Neural cell (in vitro differentiated cells): ENCODE data around the gene TENT4A.

ENCODE experiments used
- CTCF ChIP-seq: fragments of 450-650 bp; IDR thresholded peaks from 2 replicates; pipeline ENCODE4 v1.5.1; 2014; ENCODE audit warnings: antibody characterized with exemption, mild to moderate bottlenecking, moderate library complexity; ENCODE audit not compliant: poor library complexity, severe bottlenecking
- EP300 ChIP-seq: fragments of 450-650 bp; conservative IDR thresholded peaks from 2 replicates; pipeline ENCODE4 v1.6.1; 2014; ENCODE audit warnings: antibody characterized with exemption, mild to moderate bottlenecking, moderate library complexity; ENCODE audit not compliant: poor library complexity, severe bottlenecking
- EZH2 ChIP-seq: fragments of 200-600, 300-800 bp; shearing (Covaris generic), sonication (generic); IDR thresholded peaks from 2 replicates; pipeline ENCODE4 v1.6.1; 2014; ENCODE audit warnings: antibody characterized with exemption, low read length, borderline replicate concordance, mild to moderate bottlenecking; ENCODE audit not compliant: insufficient read depth, poor library complexity, severe bottlenecking
- MXI1 ChIP-seq: fragments of 450-650 bp; conservative IDR thresholded peaks from 2 replicates; pipeline ENCODE4 v1.6.1; 2014; ENCODE audit warnings: antibody characterized with exemption, mild to moderate bottlenecking; ENCODE audit not compliant: poor library complexity, severe bottlenecking
- POLR2AphosphoS5 ChIP-seq: IDR thresholded peaks from 2 replicates; pipeline ENCODE4 v1.6.1; 2012
- RAD21 ChIP-seq: fragments of 450-650 bp; conservative IDR thresholded peaks from 2 replicates; pipeline ENCODE4 v1.6.1; 2014; ENCODE audit warnings: antibody characterized with exemption, mild to moderate bottlenecking, moderate library complexity
- SMC3 ChIP-seq: fragments of 450-650 bp; conservative IDR thresholded peaks from 2 replicates; pipeline ENCODE4 v1.6.1; 2014; ENCODE audit warnings: antibody characterized with exemption, mild to moderate bottlenecking, moderate library complexity; ENCODE audit not compliant: poor library complexity
- TAF1 ChIP-seq: IDR thresholded peaks from 2 replicates; pipeline ENCODE4 v1.6.1; 2012; ENCODE audit warnings: low read depth
- TF ChIP-seq, protein P1 (sequence below): IDR thresholded peaks from 2 replicates; pipeline ENCODE4 v1.6.1; 2012; ENCODE audit warnings: borderline replicate concordance

DNA sequence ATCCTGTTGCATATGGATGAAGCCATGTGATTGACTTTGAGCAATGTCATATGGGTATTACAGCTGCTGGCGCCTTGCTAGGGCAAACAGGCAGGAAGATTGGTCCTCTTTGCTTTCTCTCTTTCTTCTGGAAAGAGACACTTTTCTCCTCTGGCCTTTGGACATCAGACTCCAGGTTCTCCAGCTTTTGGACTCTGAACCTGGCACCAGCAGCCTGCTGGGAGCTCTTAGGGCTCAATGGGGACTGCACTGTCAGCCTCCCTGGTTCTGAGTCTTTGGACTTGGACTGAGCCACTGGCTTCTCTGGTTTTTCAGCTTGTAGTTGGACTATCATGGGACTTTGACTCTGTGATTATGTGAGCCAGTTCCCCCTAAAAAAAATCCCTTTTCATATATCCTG, 34.8 kb upstream of the TENT4A start:
- TF ChIP-seq CTCF = no peak
- TF ChIP-seq EP300 = no peak
- TF ChIP-seq POLR2AphosphoS5 = no peak
- TF ChIP-seq MXI1 = no peak
- TF ChIP-seq, protein P1, sequence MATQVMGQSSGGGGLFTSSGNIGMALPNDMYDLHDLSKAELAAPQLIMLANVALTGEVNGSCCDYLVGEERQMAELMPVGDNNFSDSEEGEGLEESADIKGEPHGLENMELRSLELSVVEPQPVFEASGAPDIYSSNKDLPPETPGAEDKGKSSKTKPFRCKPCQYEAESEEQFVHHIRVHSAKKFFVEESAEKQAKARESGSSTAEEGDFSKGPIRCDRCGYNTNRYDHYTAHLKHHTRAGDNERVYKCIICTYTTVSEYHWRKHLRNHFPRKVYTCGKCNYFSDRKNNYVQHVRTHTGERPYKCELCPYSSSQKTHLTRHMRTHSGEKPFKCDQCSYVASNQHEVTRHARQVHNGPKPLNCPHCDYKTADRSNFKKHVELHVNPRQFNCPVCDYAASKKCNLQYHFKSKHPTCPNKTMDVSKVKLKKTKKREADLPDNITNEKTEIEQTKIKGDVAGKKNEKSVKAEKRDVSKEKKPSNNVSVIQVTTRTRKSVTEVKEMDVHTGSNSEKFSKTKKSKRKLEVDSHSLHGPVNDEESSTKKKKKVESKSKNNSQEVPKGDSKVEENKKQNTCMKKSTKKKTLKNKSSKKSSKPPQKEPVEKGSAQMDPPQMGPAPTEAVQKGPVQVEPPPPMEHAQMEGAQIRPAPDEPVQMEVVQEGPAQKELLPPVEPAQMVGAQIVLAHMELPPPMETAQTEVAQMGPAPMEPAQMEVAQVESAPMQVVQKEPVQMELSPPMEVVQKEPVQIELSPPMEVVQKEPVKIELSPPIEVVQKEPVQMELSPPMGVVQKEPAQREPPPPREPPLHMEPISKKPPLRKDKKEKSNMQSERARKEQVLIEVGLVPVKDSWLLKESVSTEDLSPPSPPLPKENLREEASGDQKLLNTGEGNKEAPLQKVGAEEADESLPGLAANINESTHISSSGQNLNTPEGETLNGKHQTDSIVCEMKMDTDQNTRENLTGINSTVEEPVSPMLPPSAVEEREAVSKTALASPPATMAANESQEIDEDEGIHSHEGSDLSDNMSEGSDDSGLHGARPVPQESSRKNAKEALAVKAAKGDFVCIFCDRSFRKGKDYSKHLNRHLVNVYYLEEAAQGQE = no peak
- TF ChIP-seq EZH2 = no peak
- no peak for TF ChIP-seq RAD21
- no peak for TF ChIP-seq TAF1
- no peak for TF ChIP-seq SMC3
